Activated CD4-positive, alpha-beta T cell treated with anti-CD3 and anti-CD28 coated beads for 36 hours (primary cell): ENCODE measurements around the gene TMEM94. TPM values are rescaled to one million over a fixed set of nuclear protein-coding genes. Genes with fewer than 3 reads are reported as not detected.

Experiments used
- ATAC-seq: fragments of 200-7000 bp; cut with Tn5 transposase; one replicate; pipeline ENCODE4 v1.10.0; 2021; ENCODE audit warnings: mild to moderate bottlenecking, moderate library complexity
- CTCF ChIA-PET: fragments of 350-600 bp; sonication (Branson Sonifier 250); formaldehyde crosslinking; loops from one replicate; lab custom pipeline; 2021; ENCODE audit warnings: antibody characterized with exemption; lab: Charles Lee
- POLR2A ChIA-PET: fragments of 350-600 bp; sonication (Branson Sonifier 250); formaldehyde crosslinking; loops from one replicate; lab custom pipeline; 2021; ENCODE audit warnings: antibody characterized with exemption, inconsistent platforms; lab: Charles Lee
- DNase-seq: peaks from one replicate; pipeline ENCODE4 v3.0.0-alpha.2; 2020
- H3K27ac Mint-ChIP-seq: one replicate; pipeline ENCODE4 v1.8.0; 2021; ENCODE audit warnings: mixed read lengths
- H3K27me3 Mint-ChIP-seq: one replicate; pipeline ENCODE4 v1.8.0; 2021; ENCODE audit warnings: mixed read lengths
- H3K36me3 Mint-ChIP-seq: one replicate; pipeline ENCODE4 v1.8.0; 2021; ENCODE audit warnings: low read depth, mixed read lengths
- H3K4me1 Mint-ChIP-seq: one replicate; pipeline ENCODE4 v1.8.0; 2021; ENCODE audit warnings: mixed read lengths
- H3K4me3 Mint-ChIP-seq: one replicate; pipeline ENCODE4 v1.8.0; 2021; ENCODE audit warnings: mild to moderate bottlenecking, moderate library complexity, mixed read lengths
- H3K9me3 Mint-ChIP-seq: one replicate; pipeline ENCODE4 v1.8.0; 2021; ENCODE audit warnings: low read depth, mixed read lengths
- intact Hi-C, 2 experiments: fragments of 100-400 bp; cut with DNase I in 1 of 2; cut with micrococcal nuclease in 1 of 2; formaldehyde crosslinking; loops; one replicate each; pipeline versions ENCODE4 v1.14.2 to v1.15.1; 2022 to 2024; cut with DNase I, micrococcal nuclease
- total RNA-seq, 2 experiments: library from RNA; stranded (reverse); gene quantifications; one replicate each; pipeline ENCODE4 v1.2.3, GENCODE V29; 2021

Gene TMEM94
- total RNA-seq, 2 experiments from 2014 or later: 51.4 to 62.5 TPM

- H3K27me3 Mint-ChIP-seq: no peaks in the 10 kb centered on the region
- no peak for ATAC-seq
- DNase-seq: no peak
- H3K9me3 Mint-ChIP-seq: no peaks in the 10 kb centered on the region
- no peak overlapping the region for H3K4me3 Mint-ChIP-seq
- ChIA-PET CTCF (interaction anchor here (0.5 to 0.6 kb wide), 2 partner anchors 44 to 763 kb away, joined by 3 to 4 read pairs; no protein-coding TSS in a partner anchor), POLR2A (no interaction called here)
- peaks cover 6% of the 10 kb centered on the region for H3K36me3 Mint-ChIP-seq
- no peak overlapping the region for H3K27ac Mint-ChIP-seq
- H3K4me1 Mint-ChIP-seq: no peaks in the 10 kb centered on the region
- intact Hi-C loops: no loop called here
These were observed 42.3 kb downstream of the TMEM94 start for GRCh38 chr17:75498726-75499213.

- H3K9me3 Mint-ChIP-seq: no peaks in the 10 kb centered on the region
- H3K4me1 Mint-ChIP-seq: no peaks in the 10 kb centered on the region
- H3K27ac Mint-ChIP-seq: no peak overlapping the region
- DNase-seq: no peak
- intact Hi-C loops: no loop called here
- no peaks in the 10 kb centered on the region for H3K27me3 Mint-ChIP-seq
- ChIA-PET POLR2A (no interaction called here), CTCF (interaction anchor here (0.5 to 0.6 kb wide), 3 partner anchors 45 to 763 kb away, joined by 3 to 4 read pairs (median 3); no protein-coding TSS in a partner anchor)
- no peak for ATAC-seq
- H3K36me3 Mint-ChIP-seq: peaks cover 6% of the 10 kb centered on the region
- no peak overlapping the region for H3K4me3 Mint-ChIP-seq
These were observed 43.0 kb downstream of the TMEM94 start for GRCh38 chr17:75499313-75500022.

DNA sequence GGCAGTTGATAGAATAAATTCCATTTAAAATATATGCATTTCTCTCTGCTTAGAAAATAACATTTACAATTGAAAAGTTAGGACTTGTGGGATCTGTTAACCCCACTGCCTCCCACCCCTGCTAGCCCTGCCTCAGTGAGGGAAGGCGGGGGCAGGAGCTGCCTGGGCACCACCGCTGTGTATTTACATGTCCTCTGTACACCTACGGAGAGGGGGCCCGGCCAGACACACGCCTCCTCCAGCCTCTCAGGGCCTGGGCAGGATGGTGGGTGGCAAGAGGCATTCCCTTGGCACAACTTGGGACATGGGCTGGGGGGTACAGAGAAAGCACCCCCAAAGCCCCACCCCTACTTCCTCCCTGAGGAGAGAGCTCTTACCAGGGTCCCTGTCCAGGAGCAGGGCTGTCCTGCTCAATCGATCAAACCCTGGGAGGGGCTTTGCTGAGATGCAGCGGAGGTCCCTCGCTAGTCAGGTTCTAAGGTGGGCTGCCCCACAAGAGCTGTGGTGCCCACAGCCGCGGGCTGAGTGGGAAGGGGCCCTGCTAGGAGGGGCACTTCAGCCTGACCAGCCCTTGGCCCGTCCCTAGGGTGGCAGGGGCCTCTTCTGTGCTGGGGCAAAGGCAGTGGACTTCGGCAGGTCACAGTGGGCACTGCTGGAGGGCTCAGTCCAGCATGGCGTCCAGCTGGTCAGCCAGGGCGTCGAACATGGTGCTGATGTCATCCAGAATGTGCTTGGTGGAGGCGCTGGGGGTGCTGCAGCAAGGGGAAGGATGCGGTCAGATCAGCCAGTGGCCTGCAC is 44.2 kb downstream of the TMEM94 start:
- ATAC-seq (no peak), DNase-seq (no peak)
- POLR2A ChIA-PET: no interaction called here
- Mint-ChIP-seq H3K4me1 (no peaks in the 10 kb centered on the region), H3K9me3 (no peaks in the 10 kb centered on the region), H3K36me3 (peaks cover 6% of the 10 kb centered on the region), H3K27me3 (no peaks in the 10 kb centered on the region), H3K27ac (no peak overlapping the region), H3K4me3 (no peak overlapping the region)
- CTCF ChIA-PET: no interaction called here
- intact Hi-C loops: no loop called here

- DNase-seq (no peak), ATAC-seq (no peak)
- POLR2A ChIA-PET: no interaction called here
- CTCF ChIA-PET: interaction anchor here (0.5 kb wide), 1 partner anchor 222 kb away, joined by 3 read pairs; no protein-coding TSS in a partner anchor
- H3K27me3 Mint-ChIP-seq: no peaks in the 10 kb centered on the region
- no peak overlapping the region for H3K4me3 Mint-ChIP-seq
- H3K9me3 Mint-ChIP-seq: no peaks in the 10 kb centered on the region
- no peak overlapping the region for H3K27ac Mint-ChIP-seq
- H3K4me1 Mint-ChIP-seq: no peaks in the 10 kb centered on the region
- intact Hi-C loops: no loop called here
- peaks cover 6% of the 10 kb centered on the region for H3K36me3 Mint-ChIP-seq
These were observed 45.1 kb downstream of the TMEM94 start for GRCh38 chr17:75501378-75502071.

DNA sequence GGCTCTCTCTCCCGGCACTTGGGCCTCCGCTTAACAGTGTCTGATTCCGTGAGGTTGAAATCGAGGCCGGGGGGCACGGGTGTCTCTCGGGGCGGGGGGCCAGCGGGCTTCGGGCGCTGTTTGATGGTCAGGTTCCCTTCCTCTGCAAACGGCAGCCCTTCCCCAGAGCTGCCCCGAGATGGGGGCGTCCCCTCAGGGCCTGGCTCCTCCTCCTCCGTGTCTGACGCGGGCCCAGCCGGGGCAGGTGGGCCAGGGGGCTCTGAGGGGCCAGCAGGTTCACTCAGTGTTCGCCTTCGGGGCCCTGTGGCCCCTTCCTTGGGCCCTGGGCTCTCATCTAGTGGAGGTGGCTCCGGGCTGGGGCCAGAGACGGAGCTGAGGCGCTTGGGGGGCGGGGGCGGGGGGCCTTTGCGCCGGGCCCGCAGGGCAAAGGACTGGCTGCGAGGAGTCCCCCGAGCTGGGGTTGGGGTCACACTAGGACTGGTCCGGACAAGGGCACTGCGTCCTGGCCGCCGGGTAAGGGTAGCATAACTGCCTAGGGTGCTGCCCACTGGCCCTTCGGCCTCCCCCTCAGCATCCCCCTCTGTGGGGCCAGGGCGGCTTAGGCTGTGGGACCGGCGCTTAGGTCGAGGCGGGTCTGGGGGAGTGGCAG is 45.8 kb downstream of the TMEM94 start:
- no peaks in the 10 kb centered on the region for H3K27me3 Mint-ChIP-seq
- no peaks in the 10 kb centered on the region for H3K9me3 Mint-ChIP-seq
- DNase-seq (no peak), ATAC-seq (no peak)
- no peaks in the 10 kb centered on the region for H3K4me1 Mint-ChIP-seq
- intact Hi-C loops: no loop called here
- ChIA-PET CTCF (interaction anchor here (0.5 to 1.2 kb wide), 3 partner anchors 9 to 223 kb away, joined by 3 to 4 read pairs (median 3); no protein-coding TSS in a partner anchor), POLR2A (interaction anchor here (1.0 kb wide), 1 partner anchor 241 kb away, joined by 3 read pairs; the partner anchor contains the start of genes GGA3 and MRPS7)
- no peak overlapping the region for H3K27ac Mint-ChIP-seq
- peaks cover 6% of the 10 kb centered on the region for H3K36me3 Mint-ChIP-seq
- H3K4me3 Mint-ChIP-seq: no peak overlapping the region

GRCh38 chr17:75502721-75503329 is 46.4 kb downstream of the TMEM94 start:
- Mint-ChIP-seq H3K36me3 (peaks cover 3% of the 10 kb centered on the region), H3K4me3 (no peak overlapping the region), H3K27me3 (no peaks in the 10 kb centered on the region), H3K4me1 (no peaks in the 10 kb centered on the region), H3K27ac (no peak overlapping the region), H3K9me3 (no peaks in the 10 kb centered on the region)
- ATAC-seq (no peak), DNase-seq (no peak)
- ChIA-PET POLR2A (interaction anchor here (1.0 kb wide), 1 partner anchor 242 kb away, joined by 3 read pairs; the partner anchor contains the start of genes GGA3 and MRPS7), CTCF (interaction anchor here (0.5 to 1.4 kb wide), 5 partner anchors 10 to 250 kb away, joined by 3 to 4 read pairs (median 4); partner anchors contain the start of gene TSEN54)
- intact Hi-C loops: no loop called here

DNA sequence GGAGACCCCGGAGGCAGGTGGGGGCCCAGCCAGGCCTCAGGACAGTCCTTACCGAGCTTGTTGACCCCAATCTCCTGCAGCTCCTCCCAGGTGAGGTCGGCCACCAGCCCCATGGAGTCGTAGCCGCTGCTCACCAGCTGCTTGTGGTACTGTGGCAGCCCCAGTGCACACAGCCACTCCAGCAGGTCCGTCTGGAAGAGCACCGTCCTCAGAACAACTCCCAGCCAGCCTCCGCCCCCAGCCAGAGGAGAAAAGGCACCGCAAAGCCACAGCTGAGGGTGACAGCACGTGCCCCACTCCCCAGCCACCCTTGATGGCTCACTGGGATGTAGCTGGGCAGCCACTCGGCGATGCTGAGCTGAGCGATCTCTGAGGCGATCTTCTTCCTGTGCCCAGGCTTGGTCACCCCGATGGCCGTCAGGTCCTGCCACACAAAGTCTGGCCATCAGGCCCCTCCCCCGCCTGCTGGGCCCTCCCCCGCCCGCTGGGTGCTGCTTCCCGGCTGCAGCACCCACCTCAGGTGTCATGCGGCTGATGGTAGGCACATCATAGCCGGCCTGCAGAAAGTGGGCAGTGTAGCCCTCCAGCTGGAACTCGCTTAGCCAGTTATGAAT is 47.0 kb downstream of the TMEM94 start:
- ATAC-seq (no peak), DNase-seq (no peak)
- H3K4me3 Mint-ChIP-seq: no peak overlapping the region
- POLR2A ChIA-PET: interaction anchor here (1.0 kb wide), 1 partner anchor 242 kb away, joined by 3 read pairs; the partner anchor contains the start of genes GGA3 and MRPS7
- H3K27ac Mint-ChIP-seq: no peak overlapping the region
- peaks cover 3% of the 10 kb centered on the region for H3K36me3 Mint-ChIP-seq
- H3K9me3 Mint-ChIP-seq: no peaks in the 10 kb centered on the region
- CTCF ChIA-PET: interaction anchor here (0.6 to 1.4 kb wide), 4 partner anchors 10 to 250 kb away, joined by 3 to 4 read pairs (median 4); partner anchors contain the start of gene TSEN54
- intact Hi-C loops: no loop called here
- no peaks in the 10 kb centered on the region for H3K4me1 Mint-ChIP-seq
- H3K27me3 Mint-ChIP-seq: no peaks in the 10 kb centered on the region

GRCh38 chr17:75503976-75504346 is 47.5 kb downstream of the TMEM94 start:
- Mint-ChIP-seq H3K4me3 (no peak overlapping the region), H3K4me1 (no peaks in the 10 kb centered on the region), H3K9me3 (no peaks in the 10 kb centered on the region), H3K27me3 (no peaks in the 10 kb centered on the region), H3K27ac (no peak overlapping the region), H3K36me3 (no peaks in the 10 kb centered on the region)
- ChIA-PET POLR2A (no interaction called here), CTCF (interaction anchor here (1.4 kb wide), 2 partner anchors 13 to 23 kb away, joined by 4 read pairs; partner anchors contain the start of gene TSEN54)
- intact Hi-C loops: no loop called here
- ATAC-seq: no peak
- DNase-seq: no peak

DNA sequence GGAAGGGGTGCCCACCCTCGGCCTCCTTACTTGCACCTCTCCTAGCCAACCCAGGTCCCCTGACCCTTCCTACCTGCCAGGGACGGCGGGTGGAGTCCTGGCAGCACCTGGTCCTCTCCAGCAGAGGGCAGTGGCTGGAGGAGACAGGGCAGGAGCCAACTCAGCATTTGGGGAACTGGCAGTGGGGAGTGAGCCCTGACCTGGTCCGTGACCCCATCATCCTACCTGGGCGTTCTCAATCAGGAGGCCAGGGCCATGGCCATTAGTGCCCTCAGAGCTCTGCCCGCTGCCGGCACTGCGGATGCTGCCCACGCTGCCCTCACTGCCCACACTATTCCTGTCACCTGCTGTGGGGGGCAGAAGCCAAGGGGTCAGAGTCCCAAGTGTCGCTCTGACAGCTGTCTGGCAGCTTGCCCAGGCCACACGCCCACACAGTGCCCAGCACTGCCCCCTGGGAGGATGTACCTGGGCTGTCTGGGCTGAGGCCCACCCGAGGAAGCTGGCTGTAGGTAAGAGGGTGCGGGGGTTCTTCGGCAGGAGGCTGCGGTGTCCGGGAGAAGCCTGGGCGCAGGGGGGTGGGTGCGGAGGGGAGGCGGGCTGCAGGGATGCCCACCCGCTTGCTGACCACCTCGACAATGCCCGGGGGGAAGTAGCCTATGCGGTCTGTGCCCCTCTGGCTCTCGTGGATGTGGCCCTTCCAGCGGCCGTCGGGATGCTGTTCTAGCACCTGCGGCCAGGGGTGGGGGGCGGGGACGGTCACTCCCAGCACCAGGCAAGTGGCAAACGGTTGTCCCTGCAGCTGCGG is 48.1 kb downstream of the TMEM94 start:
- Mint-ChIP-seq H3K4me1 (no peaks in the 10 kb centered on the region), H3K27ac (no peak overlapping the region), H3K4me3 (no peak overlapping the region), H3K27me3 (no peaks in the 10 kb centered on the region), H3K36me3 (no peaks in the 10 kb centered on the region), H3K9me3 (no peaks in the 10 kb centered on the region)
- ChIA-PET POLR2A (no interaction called here), CTCF (interaction anchor here (1.4 kb wide), 1 partner anchor 22 kb away, joined by 4 read pairs; no protein-coding TSS in a partner anchor)
- intact Hi-C loops: no loop called here
- DNase-seq (peak; percentile 63), ATAC-seq (peak; percentile 68)

GRCh38 chr17:75505152-75505409 is 48.6 kb downstream of the TMEM94 start:
- Mint-ChIP-seq H3K36me3 (no peaks in the 10 kb centered on the region), H3K27me3 (no peaks in the 10 kb centered on the region), H3K4me1 (no peaks in the 10 kb centered on the region), H3K4me3 (no peak overlapping the region), H3K9me3 (no peaks in the 10 kb centered on the region), H3K27ac (no peak overlapping the region)
- ATAC-seq (no peak), DNase-seq (no peak)
- CTCF ChIA-PET: no interaction called here
- intact Hi-C loops: no loop called here
- POLR2A ChIA-PET: no interaction called here
